Activated naive CD8-positive, alpha-beta T cell treated with anti-CD3 and anti-CD28 coated beads for 36 hours (primary cell): ENCODE data around the gene NPAS2. TPM values are rescaled to one million over a fixed set of nuclear protein-coding genes. Genes with fewer than 3 reads are reported as not detected.

Source experiments
- DNase-seq: peaks from one replicate; pipeline ENCODE4 v3.0.0; 2021
- H3K27ac Mint-ChIP-seq: one replicate; pipeline ENCODE4 v1.8.0; 2022; ENCODE audit warnings: mild to moderate bottlenecking, moderate library complexity, mixed read lengths
- H3K27me3 Mint-ChIP-seq: one replicate; pipeline ENCODE4 v1.8.0; 2022; ENCODE audit warnings: mild to moderate bottlenecking, mixed read lengths
- H3K36me3 Mint-ChIP-seq: one replicate; pipeline ENCODE4 v1.8.0; 2021; ENCODE audit warnings: mild to moderate bottlenecking, mixed read lengths
- H3K4me1 Mint-ChIP-seq: one replicate; pipeline ENCODE4 v1.8.0; 2021; ENCODE audit warnings: mixed read lengths
- H3K4me3 Mint-ChIP-seq: one replicate; pipeline ENCODE4 v1.8.0; 2022; ENCODE audit warnings: mild to moderate bottlenecking, moderate library complexity, mixed read lengths
- H3K9me3 Mint-ChIP-seq: one replicate; pipeline ENCODE4 v1.8.0; 2022; ENCODE audit warnings: mixed read lengths
- total RNA-seq, 2 experiments: library from RNA; stranded (reverse); gene quantifications; one replicate each; pipeline ENCODE4 v1.2.3, GENCODE V29; 2021

The NPAS2 gene
- total RNA-seq, 2 experiments from 2014 or later = 7.3 to 9.3 TPM

GRCh38 chr2:100986157-100986556, 166.2 kb downstream of the NPAS2 start:
- Mint-ChIP-seq H3K4me1 (peaks cover 3% of the 10 kb centered on the region), H3K27ac (no peak overlapping the region), H3K36me3 (no peaks in the 10 kb centered on the region), H3K9me3 (no peaks in the 10 kb centered on the region), H3K27me3 (no peaks in the 10 kb centered on the region), H3K4me3 (no peak overlapping the region)
- DNase-seq = no peak

- peaks cover 5% of the 10 kb centered on the region for H3K4me1 Mint-ChIP-seq
- no peaks in the 10 kb centered on the region for H3K27me3 Mint-ChIP-seq
- no peaks in the 10 kb centered on the region for H3K36me3 Mint-ChIP-seq
- no peak overlapping the region for H3K27ac Mint-ChIP-seq
- H3K9me3 Mint-ChIP-seq = no peaks in the 10 kb centered on the region
- no peak for DNase-seq
- H3K4me3 Mint-ChIP-seq = no peak overlapping the region
These were observed 167.6 kb downstream of the NPAS2 start for GRCh38 chr2:100987536-100987935.

- no peak overlapping the region for H3K27ac Mint-ChIP-seq
- H3K4me1 Mint-ChIP-seq = peaks cover 6% of the 10 kb centered on the region
- no peaks in the 10 kb centered on the region for H3K36me3 Mint-ChIP-seq
- no peak for DNase-seq
- no peaks in the 10 kb centered on the region for H3K27me3 Mint-ChIP-seq
- H3K4me3 Mint-ChIP-seq = no peak overlapping the region
- H3K9me3 Mint-ChIP-seq = no peaks in the 10 kb centered on the region
These were observed 168.0 kb downstream of the NPAS2 start for GRCh38 chr2:100987974-100988373.

DNA sequence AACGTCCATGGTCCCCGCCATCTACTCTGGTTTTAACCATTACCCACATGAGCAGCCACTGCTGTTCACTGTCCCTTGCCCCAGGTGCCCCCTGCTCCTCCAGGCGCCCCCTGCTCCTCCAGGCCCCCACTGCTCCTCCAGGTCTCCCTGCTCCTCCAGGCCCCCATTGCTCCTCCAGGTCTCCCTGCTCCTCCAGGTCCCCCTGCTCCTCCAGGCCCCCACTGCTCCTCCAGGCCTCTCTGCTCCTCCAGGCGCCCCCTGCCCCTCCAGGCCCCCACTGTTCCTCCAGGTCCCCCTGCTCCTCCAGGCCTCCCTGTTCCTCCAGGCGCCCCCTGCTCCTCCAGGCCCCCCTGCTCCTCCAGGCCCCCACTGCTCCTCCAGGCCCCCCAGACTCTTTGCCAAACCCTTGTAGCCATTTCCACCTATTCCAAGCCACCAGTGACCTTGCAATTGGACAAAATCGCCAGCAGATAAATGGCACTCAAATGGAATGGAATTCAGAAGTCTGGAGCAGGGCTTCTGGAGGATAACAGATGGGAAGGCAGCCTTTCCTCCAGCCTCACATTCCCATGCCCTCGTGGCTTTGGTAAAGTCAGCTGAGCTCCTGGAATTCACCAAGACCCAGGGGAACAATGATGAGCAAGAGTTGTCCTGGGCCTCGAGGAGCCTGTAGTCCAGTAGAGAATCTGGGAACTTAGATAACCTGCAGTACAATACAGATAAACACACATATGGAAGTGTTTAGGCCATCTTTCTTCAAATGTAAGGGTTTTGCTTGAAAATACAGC, 168.9 kb downstream of the NPAS2 start:
- H3K27ac Mint-ChIP-seq = no peak overlapping the region
- no peaks in the 10 kb centered on the region for H3K36me3 Mint-ChIP-seq
- no peaks in the 10 kb centered on the region for H3K27me3 Mint-ChIP-seq
- no peak for DNase-seq
- no peaks in the 10 kb centered on the region for H3K9me3 Mint-ChIP-seq
- no peak overlapping the region for H3K4me3 Mint-ChIP-seq
- peaks cover 4% of the 10 kb centered on the region for H3K4me1 Mint-ChIP-seq

DNA sequence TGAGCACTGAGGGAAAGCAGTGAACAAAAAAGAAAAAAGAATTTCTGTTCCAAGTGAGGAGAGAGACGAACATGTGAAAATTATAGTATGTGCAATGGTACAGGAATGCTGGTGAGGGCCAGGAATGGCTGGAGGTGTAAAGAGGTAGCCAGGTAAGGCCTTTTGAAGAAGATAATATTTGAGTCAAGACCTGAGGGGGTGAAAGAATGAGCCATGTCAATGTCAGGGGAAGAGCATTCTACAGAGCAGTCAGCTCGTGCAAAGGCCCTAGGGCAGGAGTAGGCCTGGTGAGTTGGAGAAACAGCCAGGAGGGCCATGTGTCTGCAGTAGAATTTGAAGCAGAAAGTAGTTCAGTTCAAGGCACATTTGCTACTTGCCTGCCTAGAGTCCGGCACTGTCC, 169.7 kb downstream of the NPAS2 start:
- Mint-ChIP-seq H3K4me3 (no peak overlapping the region), H3K27me3 (no peaks in the 10 kb centered on the region), H3K36me3 (no peaks in the 10 kb centered on the region), H3K9me3 (no peaks in the 10 kb centered on the region), H3K27ac (no peak overlapping the region), H3K4me1 (peaks cover 2% of the 10 kb centered on the region)
- no peak for DNase-seq

GRCh38 chr2:100990166-100990565, 170.2 kb downstream of the NPAS2 start:
- H3K27ac Mint-ChIP-seq = no peak overlapping the region
- no peaks in the 10 kb centered on the region for H3K9me3 Mint-ChIP-seq
- no peak overlapping the region for H3K4me3 Mint-ChIP-seq
- DNase-seq = no peak
- H3K4me1 Mint-ChIP-seq = peaks cover 2% of the 10 kb centered on the region
- no peaks in the 10 kb centered on the region for H3K36me3 Mint-ChIP-seq
- H3K27me3 Mint-ChIP-seq = no peaks in the 10 kb centered on the region

GRCh38 chr2:100990650-100991403, 170.9 kb downstream of the NPAS2 start:
- no peaks in the 10 kb centered on the region for H3K9me3 Mint-ChIP-seq
- no peaks in the 10 kb centered on the region for H3K36me3 Mint-ChIP-seq
- H3K4me3 Mint-ChIP-seq = no peak overlapping the region
- H3K27ac Mint-ChIP-seq = no peak overlapping the region
- DNase-seq = no peak
- no peaks in the 10 kb centered on the region for H3K27me3 Mint-ChIP-seq
- peaks cover 2% of the 10 kb centered on the region for H3K4me1 Mint-ChIP-seq

GRCh38 chr2:100991404-100991773, 171.4 kb downstream of the NPAS2 start:
- Mint-ChIP-seq H3K9me3 (no peaks in the 10 kb centered on the region), H3K4me1 (peaks cover 2% of the 10 kb centered on the region), H3K27me3 (no peaks in the 10 kb centered on the region), H3K27ac (no peak overlapping the region), H3K36me3 (no peaks in the 10 kb centered on the region), H3K4me3 (no peak overlapping the region)
- no peak for DNase-seq

- Mint-ChIP-seq H3K27ac (no peak overlapping the region), H3K9me3 (no peaks in the 10 kb centered on the region), H3K27me3 (no peaks in the 10 kb centered on the region), H3K4me3 (no peak overlapping the region), H3K36me3 (no peaks in the 10 kb centered on the region), H3K4me1 (peaks cover 2% of the 10 kb centered on the region)
- no peak for DNase-seq
These were observed 172.3 kb downstream of the NPAS2 start for GRCh38 chr2:100992262-100992661.

DNA sequence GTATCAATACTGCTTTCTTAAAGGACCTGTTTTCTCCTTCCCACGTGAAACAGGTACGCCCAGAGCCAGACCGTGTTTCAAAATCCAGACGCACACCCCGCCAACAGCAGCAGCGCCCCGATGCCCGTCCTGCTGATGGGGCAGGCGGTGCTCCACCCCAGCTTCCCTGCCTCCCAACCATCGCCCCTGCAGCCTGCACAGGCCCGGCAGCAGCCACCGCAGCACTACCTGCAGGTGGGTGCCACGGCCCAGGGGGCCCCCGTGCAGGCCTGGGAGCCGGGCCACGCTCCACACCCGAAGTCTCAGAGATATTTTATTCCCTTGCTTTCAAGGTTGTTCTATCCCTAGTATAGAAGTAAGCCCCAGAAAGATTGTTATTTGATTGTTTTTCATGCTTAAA, 173.4 kb downstream of the NPAS2 start:
- Mint-ChIP-seq H3K27ac (no peak overlapping the region), H3K36me3 (no peaks in the 10 kb centered on the region), H3K4me3 (no peak overlapping the region), H3K9me3 (no peaks in the 10 kb centered on the region), H3K4me1 (peaks cover 2% of the 10 kb centered on the region), H3K27me3 (no peaks in the 10 kb centered on the region)
- no peak for DNase-seq

DNA sequence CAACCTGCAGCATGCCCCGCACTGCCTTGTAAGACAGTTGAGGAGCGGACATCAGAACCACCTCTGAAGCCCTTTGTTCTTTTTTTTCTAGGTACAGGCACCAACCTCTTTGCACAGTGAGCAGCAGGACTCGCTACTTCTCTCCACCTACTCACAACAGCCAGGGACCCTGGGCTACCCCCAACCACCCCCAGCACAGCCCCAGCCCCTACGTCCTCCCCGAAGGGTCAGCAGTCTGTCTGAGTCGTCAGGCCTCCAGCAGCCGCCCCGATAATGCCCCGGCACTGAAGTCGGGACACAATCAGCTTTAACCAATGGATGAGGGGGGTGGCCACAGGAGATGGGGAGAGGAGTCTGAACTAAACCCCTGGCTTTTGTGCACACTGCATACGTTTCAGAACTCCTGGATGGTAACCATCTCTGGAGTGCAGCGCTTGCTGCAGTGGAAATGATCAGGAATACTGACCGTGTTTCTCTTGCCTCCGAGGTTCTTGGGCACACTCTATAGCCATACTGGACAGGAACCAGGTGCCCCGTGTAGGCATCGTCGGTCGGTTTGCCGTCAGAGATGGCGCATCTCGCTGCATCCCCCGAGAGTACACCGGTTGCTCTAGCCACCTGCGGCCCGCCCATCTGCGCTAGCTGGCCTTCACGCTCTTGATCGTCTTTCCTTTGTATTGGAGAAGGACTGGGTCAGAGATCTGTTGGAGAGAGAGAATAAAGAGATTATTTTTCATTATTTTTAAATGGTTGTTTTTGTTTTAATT, 175.6 kb downstream of the NPAS2 start:
- H3K36me3 Mint-ChIP-seq = no peaks in the 10 kb centered on the region
- no peak for DNase-seq
- H3K9me3 Mint-ChIP-seq = no peaks in the 10 kb centered on the region
- H3K27me3 Mint-ChIP-seq = no peaks in the 10 kb centered on the region
- H3K4me1 Mint-ChIP-seq = peaks cover 2% of the 10 kb centered on the region
- H3K4me3 Mint-ChIP-seq = no peak overlapping the region
- no peak overlapping the region for H3K27ac Mint-ChIP-seq

DNA sequence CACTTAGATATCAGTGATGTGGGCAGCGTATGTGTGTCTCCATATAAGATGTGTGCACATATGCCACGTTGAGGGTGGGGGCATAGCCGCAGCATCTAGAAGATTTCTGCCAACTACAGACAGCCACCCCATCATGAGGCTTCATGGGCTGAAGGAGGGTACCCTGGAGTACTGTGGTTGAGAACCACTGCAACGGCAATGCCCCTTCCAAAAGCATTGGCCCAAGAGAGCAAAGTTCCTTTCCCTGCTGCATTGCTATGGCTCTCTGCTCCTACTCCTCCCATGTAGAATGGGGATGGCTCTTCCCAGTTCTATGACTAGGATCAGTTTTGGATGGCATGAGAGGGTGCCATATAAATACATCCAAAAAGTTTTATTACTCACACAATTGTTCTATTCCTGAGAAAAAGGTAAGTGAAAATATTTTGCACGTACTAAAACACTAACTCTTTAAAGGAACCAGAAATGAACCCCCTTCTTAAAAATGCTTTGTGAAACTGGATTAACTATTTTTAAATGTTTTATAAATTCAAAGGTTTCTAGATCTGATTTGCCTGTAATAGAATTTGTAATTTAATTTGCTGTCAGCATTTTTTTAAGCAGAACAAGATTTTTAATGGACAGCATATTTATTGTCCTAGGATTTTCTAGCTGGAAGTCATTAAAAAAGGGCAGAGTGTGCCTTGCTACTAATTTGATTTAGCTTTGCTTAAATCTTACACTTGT, 177.7 kb downstream of the NPAS2 start:
- Mint-ChIP-seq H3K4me3 (no peak overlapping the region), H3K9me3 (no peaks in the 10 kb centered on the region), H3K4me1 (peaks cover 10% of the 10 kb centered on the region), H3K36me3 (peaks cover 10% of the 10 kb centered on the region), H3K27ac (no peak overlapping the region), H3K27me3 (no peaks in the 10 kb centered on the region)
- DNase-seq = no peak

GRCh38 chr2:100998235-100998573, 178.3 kb downstream of the NPAS2 start:
- H3K4me1 Mint-ChIP-seq = peaks cover 10% of the 10 kb centered on the region
- H3K27ac Mint-ChIP-seq = no peak overlapping the region
- H3K36me3 Mint-ChIP-seq = peaks cover 15% of the 10 kb centered on the region
- H3K4me3 Mint-ChIP-seq = no peak overlapping the region
- H3K27me3 Mint-ChIP-seq = no peaks in the 10 kb centered on the region
- DNase-seq = no peak
- no peaks in the 10 kb centered on the region for H3K9me3 Mint-ChIP-seq

DNA sequence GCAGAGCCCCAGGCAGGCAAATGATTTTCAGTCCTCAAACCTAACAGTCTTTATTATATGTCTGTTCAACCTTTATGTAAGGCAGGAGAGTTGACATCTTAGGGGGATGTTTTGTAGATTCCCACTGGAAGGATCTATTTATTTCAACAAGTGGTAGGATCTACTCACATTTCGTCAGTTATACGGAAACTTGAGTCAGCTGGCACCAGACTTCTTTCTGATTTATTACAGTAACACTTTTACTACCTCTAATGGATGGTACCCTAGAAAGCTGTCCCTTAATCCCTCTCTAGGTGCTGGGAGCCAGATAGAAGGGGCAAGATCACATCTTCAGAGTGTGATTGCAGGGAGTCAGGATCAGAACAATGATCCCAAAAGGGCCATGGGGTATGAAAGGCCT, 180.1 kb downstream of the NPAS2 start:
- H3K27ac Mint-ChIP-seq = no peak overlapping the region
- H3K4me3 Mint-ChIP-seq = no peak overlapping the region
- no peaks in the 10 kb centered on the region for H3K9me3 Mint-ChIP-seq
- H3K27me3 Mint-ChIP-seq = no peaks in the 10 kb centered on the region
- peaks cover 33% of the 10 kb centered on the region for H3K36me3 Mint-ChIP-seq
- no peak for DNase-seq
- peaks cover 24% of the 10 kb centered on the region for H3K4me1 Mint-ChIP-seq
